ENCODE data around the gene HSPA1B.
"Not testable (repeated sequence)": the region's sequence is repeated elsewhere in the genome, so short reads cannot be mapped to it uniquely, and the experiment has no call there.

The HSPA1B gene

DNA sequence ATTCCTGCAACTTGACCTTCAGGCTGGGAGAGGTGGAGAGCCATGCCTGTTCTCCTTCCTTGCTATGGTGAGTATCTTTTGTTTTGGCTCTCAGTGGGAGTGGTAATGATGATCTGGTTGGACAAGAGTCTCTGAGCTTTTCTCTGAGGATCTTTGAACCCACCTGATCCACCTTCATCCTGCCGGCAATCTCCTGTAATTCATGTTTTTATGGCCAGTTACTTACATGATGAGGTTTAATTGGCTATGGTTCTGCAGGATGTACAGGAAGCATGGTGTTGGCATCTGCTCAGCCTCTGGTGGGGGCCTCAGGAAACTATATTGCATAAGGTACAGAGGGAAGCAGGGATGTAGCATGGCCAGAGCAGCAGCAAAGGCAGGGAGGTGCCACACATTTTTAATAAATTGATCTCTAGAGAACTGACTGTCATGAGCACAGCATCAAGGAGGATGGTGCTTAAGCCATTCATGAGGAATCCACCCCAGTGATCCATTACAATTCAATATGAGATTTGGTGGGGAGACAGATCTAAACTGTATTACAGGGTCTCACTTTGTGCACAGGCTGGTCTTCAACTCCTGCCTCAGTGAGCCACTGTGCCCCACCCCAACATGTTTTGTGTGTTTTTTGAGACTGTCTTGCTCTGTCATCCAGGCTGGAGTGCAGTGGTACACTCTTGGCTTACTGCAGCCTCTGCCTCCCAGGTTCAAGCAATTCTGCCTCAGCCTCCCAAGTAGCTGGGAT is 10.0 kb downstream of the HSPA1B start:
- POLR2A ChIA-PET, result interaction anchor here (0.6 to 3.9 kb wide), 8 partner anchors 10 to 341 kb away, joined by 3 to 30 read pairs (median 6); partner anchors contain the start of genes HSPA1A, HSPA1B, HSPA1L and NEU1
- TF ChIP-seq, protein P1, sequence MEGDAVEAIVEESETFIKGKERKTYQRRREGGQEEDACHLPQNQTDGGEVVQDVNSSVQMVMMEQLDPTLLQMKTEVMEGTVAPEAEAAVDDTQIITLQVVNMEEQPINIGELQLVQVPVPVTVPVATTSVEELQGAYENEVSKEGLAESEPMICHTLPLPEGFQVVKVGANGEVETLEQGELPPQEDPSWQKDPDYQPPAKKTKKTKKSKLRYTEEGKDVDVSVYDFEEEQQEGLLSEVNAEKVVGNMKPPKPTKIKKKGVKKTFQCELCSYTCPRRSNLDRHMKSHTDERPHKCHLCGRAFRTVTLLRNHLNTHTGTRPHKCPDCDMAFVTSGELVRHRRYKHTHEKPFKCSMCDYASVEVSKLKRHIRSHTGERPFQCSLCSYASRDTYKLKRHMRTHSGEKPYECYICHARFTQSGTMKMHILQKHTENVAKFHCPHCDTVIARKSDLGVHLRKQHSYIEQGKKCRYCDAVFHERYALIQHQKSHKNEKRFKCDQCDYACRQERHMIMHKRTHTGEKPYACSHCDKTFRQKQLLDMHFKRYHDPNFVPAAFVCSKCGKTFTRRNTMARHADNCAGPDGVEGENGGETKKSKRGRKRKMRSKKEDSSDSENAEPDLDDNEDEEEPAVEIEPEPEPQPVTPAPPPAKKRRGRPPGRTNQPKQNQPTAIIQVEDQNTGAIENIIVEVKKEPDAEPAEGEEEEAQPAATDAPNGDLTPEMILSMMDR (IDR thresholded peaks at IDR 0.05; ENCODE audit: control extremely low read depth, extremely low read depth, low read depth, missing control alignments), result no peak
- CTCF ChIA-PET, result interaction anchor here (1.3 to 2.2 kb wide), 7 partner anchors 8 to 52 kb away, joined by 3 to 5 read pairs (median 3); partner anchors contain the start of genes LSM2 and VARS1
- no peak for DNase-seq (ENCODE audit: extremely low spot score)

DNA sequence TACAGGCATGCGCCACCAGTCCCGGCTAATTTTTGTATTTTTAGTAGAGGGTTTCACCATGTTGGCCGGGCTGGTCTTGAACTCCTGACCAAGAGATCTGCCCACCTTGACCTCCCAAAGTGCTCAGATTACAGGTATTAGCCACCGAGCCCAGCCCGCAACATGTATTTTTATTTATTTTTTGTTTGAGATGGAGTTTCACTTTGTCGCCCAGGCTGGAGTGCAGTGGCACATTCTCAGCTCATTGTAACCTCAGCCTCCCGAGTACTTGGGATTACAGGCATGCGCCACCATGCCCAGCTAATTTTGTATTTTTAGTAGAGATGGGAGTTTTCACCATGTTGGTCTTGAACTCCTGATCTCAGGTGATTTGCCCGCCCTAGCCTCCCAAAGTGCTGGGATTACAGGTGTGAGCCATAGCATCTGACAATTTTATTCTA is 10.6 kb downstream of the HSPA1B start:
- POLR2A ChIA-PET, result interaction anchor here (1.0 to 3.9 kb wide), 5 partner anchors 9 to 25 kb away, joined by 3 to 19 read pairs (median 4); partner anchors contain the start of genes HSPA1A, HSPA1B, HSPA1L and NEU1
- not testable (repeated sequence) for DNase-seq (ENCODE audit: extremely low spot score)
- CTCF ChIA-PET, result interaction anchor here (1.0 to 2.2 kb wide), 6 partner anchors 9 to 154 kb away, joined by 3 to 5 read pairs (median 4); partner anchors contain the start of gene VARS1

DNA sequence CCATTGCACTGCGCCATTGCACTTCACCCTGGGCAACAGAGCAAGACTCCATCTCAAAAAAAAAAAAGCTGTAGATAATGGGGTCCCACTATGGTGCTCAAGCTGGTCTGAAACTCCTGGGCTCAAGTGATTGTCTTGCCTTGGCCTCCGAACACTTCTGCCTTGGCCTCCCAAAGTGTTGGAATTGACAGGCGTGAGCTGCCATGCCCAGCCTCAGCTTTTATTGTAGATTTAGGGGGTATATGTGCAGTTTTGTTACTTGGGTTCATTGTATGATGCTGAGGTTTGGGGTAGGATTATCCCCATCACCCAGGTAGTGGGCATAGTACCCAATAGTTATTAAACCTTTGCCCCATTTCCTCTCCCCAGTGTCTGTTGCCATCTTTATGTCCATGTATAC is 11.4 kb downstream of the HSPA1B start:
- ChIA-PET CTCF (interaction anchor here (1.0 to 2.2 kb wide), 6 partner anchors 8 to 154 kb away, joined by 3 to 5 read pairs (median 4); partner anchors contain the start of gene VARS1), POLR2A (interaction anchor here (0.6 to 3.9 kb wide), 6 partner anchors 8 to 24 kb away, joined by 3 to 19 read pairs (median 4); partner anchors contain the start of genes HSPA1A, HSPA1B, HSPA1L and NEU1)
- TF ChIP-seq, protein P1 (IDR thresholded peaks at IDR 0.05; ENCODE audit: control extremely low read depth, extremely low read depth, low read depth, missing control alignments), result no peak
- no peak for DNase-seq (ENCODE audit: extremely low spot score)

DNA sequence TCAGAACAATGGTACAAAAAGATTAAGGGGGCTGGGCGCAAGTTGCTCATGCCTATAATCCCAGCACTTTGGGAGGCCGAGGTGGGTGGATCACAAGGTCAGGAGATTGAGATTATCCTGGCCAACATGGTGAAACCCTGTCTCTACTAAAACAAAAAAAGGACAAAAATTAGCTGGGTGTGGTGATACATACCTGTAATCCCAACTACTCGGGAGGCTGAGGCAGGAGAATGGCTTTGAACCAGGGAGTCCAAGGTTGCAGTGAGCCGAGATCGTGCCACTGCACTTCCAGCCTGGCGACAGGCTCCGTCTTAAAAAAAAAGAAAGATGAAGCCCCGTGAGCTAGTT is 12.2 kb downstream of the HSPA1B start:
- ChIA-PET POLR2A (interaction anchor here (0.7 to 2.7 kb wide), 3 partner anchors 20 to 188 kb away, joined by 3 to 10 read pairs (median 4); partner anchors contain the start of gene NEU1), CTCF (interaction anchor here (1.3 to 2.2 kb wide), 3 partner anchors 9 to 70 kb away, joined by 5 read pairs; partner anchors contain the start of gene VARS1)
- DNase-seq (ENCODE audit: extremely low spot score), result not testable (repeated sequence)

DNA sequence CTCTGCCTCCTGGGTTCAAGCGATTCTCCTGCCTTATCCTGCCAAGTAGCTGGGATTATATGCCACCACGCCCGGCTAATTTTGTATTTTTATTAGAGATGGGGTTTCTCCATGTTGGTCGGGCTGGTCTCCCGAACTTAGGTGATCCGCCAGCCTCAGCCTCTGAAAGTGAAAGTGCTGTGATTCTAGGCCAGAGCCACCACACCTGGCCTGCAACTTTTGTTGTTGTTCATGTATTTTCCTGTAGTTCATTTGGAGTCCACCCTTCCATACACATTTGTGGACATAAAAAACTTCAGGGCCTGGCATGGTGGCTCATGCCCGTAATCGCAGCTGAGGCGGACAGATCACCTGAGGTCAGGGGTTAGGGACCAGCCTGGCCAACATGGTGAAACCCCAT is 14.5 kb downstream of the HSPA1B start:
- no peak for DNase-seq (ENCODE audit: extremely low spot score)
- TF ChIP-seq, protein P1 (IDR thresholded peaks at IDR 0.05; ENCODE audit: control extremely low read depth, extremely low read depth, low read depth, missing control alignments), result no peak
- ChIA-PET CTCF (no interaction called here), POLR2A (no interaction called here)

DNA sequence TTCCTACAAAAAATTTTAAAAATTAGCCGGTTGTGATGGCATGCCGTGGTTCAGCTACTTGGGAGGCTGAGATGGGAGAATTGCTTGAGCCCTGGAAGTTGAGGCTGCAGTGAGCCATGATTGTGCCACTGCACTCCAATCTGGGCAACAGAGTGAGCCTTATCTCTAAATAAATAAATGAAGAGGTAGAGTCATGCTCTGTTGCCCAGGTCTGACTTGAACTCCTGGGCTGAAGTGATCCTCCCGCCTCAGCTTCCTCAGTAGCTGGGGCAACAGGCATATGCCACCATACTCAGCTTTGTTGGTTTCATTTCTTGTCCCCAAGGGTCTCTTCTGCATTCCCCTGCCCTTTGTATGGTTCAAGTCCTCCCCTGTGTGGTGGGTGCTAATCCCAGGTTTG is 17.0 kb downstream of the HSPA1B start:
- POLR2A ChIA-PET, result interaction anchor here (1.5 kb wide), 1 partner anchor 17 kb away, joined by 5 read pairs; the partner anchor contains the start of gene HSPA1B

DNA sequence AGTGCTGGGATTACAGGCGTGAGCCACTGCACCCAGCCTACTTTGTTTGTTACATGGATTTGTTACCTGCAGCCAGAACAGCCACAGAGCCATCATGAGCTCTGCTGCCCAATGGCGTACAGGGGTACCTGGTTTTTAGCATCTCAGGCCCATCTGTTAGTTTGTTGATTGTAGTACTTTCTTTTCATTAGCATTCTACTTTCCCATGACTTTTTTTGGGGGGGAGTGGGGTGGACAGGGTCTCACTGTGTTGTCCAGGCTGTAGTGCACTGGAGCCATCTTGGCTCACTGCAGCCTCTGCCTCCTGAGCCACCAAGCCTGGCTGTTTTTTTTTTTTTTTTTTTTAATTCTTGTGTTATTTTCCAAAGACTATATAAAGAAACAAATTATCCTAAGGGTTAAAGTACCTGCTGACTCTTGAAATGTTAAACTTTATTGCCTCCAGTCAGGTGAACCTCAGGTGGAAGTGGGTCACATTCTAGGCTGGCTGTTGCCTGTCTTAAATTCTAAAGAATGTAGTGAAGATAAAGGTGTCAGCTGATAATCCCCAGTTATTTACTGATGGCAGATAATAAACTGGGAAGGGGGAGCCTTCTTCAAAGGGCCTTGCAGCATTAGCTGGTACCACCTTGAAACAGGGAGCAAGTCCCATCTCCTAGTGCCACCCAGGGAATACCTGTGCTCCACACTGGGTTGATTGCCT is 19.9 kb downstream of the HSPA1B start:
- DNase-seq (ENCODE audit: extremely low spot score), result no peak
- CTCF ChIA-PET, result interaction anchor here (1.2 kb wide), 1 partner anchor 10 kb away, joined by 4 read pairs; no protein-coding TSS in a partner anchor
- TF ChIP-seq, protein P1 (IDR thresholded peaks at IDR 0.05; ENCODE audit: control extremely low read depth, extremely low read depth, low read depth, missing control alignments), result no peak
- POLR2A ChIA-PET, result interaction anchor here (1.2 kb wide), 1 partner anchor 9 kb away, joined by 3 read pairs; no protein-coding TSS in a partner anchor

More for the DNA sequence above, 17.0 kb downstream of the HSPA1B start:
- TF ChIP-seq, protein P1 (IDR thresholded peaks at IDR 0.05; ENCODE audit: control extremely low read depth, extremely low read depth, low read depth, missing control alignments), result no peak
- CTCF ChIA-PET, result interaction anchor here (0.9 to 1.8 kb wide), 3 partner anchors 15 to 75 kb away, joined by 3 read pairs; no protein-coding TSS in a partner anchor
- DNase-seq (ENCODE audit: extremely low spot score), result no peak
